ENCODE data around the gene AHSG.

DNA sequence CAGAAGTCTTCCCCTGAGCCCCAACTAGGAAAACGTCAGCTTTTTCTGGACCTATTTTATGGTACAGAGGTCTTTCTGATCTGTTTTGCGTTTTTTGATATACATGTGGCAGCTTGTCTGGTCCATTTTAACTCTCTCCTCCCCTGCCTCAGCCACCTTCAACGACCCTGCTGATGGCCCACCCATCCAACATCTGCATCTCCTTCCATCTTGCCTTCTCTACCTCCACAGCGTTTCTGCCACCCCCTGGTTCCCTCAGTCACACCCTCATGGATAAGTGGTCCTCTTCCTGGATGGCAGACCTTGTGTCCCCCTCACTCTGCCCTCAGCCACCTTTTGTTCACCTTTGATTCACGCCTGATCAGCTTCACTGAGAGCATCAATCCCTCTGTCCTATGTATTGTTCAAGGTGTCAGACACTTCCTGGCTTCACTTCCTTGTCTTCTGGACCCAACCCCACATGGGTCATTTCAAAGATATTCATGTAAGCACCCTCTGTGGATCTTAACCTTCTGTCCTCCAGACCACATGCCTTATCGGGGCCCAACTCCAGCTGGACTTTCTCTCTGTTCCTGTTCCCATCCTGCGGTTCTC lies 13.5 kb downstream of the AHSG start:
- TF ChIP-seq, protein P1, sequence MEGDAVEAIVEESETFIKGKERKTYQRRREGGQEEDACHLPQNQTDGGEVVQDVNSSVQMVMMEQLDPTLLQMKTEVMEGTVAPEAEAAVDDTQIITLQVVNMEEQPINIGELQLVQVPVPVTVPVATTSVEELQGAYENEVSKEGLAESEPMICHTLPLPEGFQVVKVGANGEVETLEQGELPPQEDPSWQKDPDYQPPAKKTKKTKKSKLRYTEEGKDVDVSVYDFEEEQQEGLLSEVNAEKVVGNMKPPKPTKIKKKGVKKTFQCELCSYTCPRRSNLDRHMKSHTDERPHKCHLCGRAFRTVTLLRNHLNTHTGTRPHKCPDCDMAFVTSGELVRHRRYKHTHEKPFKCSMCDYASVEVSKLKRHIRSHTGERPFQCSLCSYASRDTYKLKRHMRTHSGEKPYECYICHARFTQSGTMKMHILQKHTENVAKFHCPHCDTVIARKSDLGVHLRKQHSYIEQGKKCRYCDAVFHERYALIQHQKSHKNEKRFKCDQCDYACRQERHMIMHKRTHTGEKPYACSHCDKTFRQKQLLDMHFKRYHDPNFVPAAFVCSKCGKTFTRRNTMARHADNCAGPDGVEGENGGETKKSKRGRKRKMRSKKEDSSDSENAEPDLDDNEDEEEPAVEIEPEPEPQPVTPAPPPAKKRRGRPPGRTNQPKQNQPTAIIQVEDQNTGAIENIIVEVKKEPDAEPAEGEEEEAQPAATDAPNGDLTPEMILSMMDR (IDR thresholded peaks at IDR 0.05; ENCODE audit: extremely low read depth in 1 of 2, insufficient read depth in 1 of 2, low read depth in 1 of 2, low read length in 2 of 2): no peak
- no peak for TF ChIP-seq EZH2 (IDR thresholded peaks at IDR 0.05; ENCODE audit: borderline replicate concordance, low read depth, low read length, severe bottlenecking)
